GM12878 (cell line): ENCODE measurements around the gene SYT12. TPM values are rescaled to one million over a fixed set of nuclear protein-coding genes. Genes with fewer than 3 reads are reported as not detected.

Source experiments
- ATAC-seq: fragments of 200-7000 bp; cut with Tn5 transposase; 3 replicates; pipeline ENCODE4 v1.9.1; 2020; ENCODE audit warnings: mild to moderate bottlenecking, moderate library complexity
- BruUV-seq: library from RNA; stranded (reverse); fragments of 400-500 nt; replicated peaks from 2 replicates; lab custom pipeline; 2021; lab: Mats Ljungman, UMichigan
- CTCF ChIA-PET: fragments of 300-600 bp; sonication (Branson Sonifier 250); formaldehyde crosslinking; extraction: SDS; loops from one replicate; lab custom pipeline; 2021; ENCODE audit warnings: inconsistent platforms; lab: Yijun Ruan, JAX
- POLR2A ChIA-PET: fragments of 350-600 bp; formaldehyde crosslinking; extraction: SDS; loops from one replicate; lab custom pipeline; 2021; ENCODE audit warnings: inconsistent platforms; lab: Charles Lee
- RAD21 ChIA-PET: fragments of 300-600 bp; sonication (Branson Sonifier 250); formaldehyde crosslinking; loops from one replicate; lab custom pipeline; 2023; ENCODE audit warnings: antibody characterized with exemption; ENCODE audit not compliant: unreplicated experiment; lab: Charles Lee
- SMC1A ChIA-PET: fragments of 300-600 bp; sonication (Branson Sonifier 250); formaldehyde crosslinking; loops from one replicate; lab custom pipeline; 2023; ENCODE audit not compliant: unreplicated experiment, uncharacterized antibody; lab: Charles Lee
- DNase-seq: peaks from one replicate; pipeline ENCODE4 v3.0.0-alpha.2; 2011; ENCODE audit warnings: low read depth, low spot score
- FAIRE-seq: peaks from 3 replicates; lab custom pipeline; 2011; peaks lifted over from hg19 to GRCh38; lab: Jason Lieb, UNC
- H2AFZ ChIP-seq: 2 replicates; pipeline ENCODE4 v1.6.0; 2011; ENCODE audit warnings: low read depth, low read length, control low read depth; ENCODE audit not compliant: control insufficient read depth
- H3K27ac ChIP-seq: 2 replicates; pipeline ENCODE4 v1.5.1; 2011; ENCODE audit warnings: control low read depth; ENCODE audit not compliant: control insufficient read depth, insufficient read depth
- H3K27me3 ChIP-seq, 2 experiments: replicated peaks in 1 of 2; 2 replicates each; pipeline versions ENCODE4 v1.6.0 to v1.6.1; 2011; ENCODE audit warnings: low read length in 1 of 2; ENCODE audit not compliant: control insufficient read depth in 2 of 2, insufficient read depth in 2 of 2
- H3K36me3 ChIP-seq, 2 experiments: 2 replicates each; pipeline ENCODE4 v1.5.1; 2011; ENCODE audit warnings: low read length in 1 of 2; ENCODE audit not compliant: control insufficient read depth in 2 of 2, insufficient read depth in 2 of 2
- H3K4me1 ChIP-seq: 2 replicates; pipeline ENCODE4 v1.6.1; 2011; ENCODE audit warnings: mild to moderate bottlenecking, low read length, moderate library complexity, mixed read lengths; ENCODE audit not compliant: control insufficient read depth, insufficient read depth
- H3K4me2 ChIP-seq: 2 replicates; pipeline ENCODE4 v1.6.0; 2011; ENCODE audit warnings: control low read depth; ENCODE audit not compliant: control insufficient read depth, insufficient read depth
- H3K4me3 ChIP-seq: fragments of 200-600 bp; sonication (generic); 2 replicates; pipeline ENCODE4 v1.5.1; 2016
- H3K79me2 ChIP-seq: 2 replicates; pipeline ENCODE4 v1.6.0; 2011; ENCODE audit warnings: low read length; ENCODE audit not compliant: control insufficient read depth, insufficient read depth
- H3K9ac ChIP-seq: 2 replicates; pipeline ENCODE4 v1.8.0; 2011; ENCODE audit warnings: low read length, control low read depth, mixed read lengths; ENCODE audit not compliant: control insufficient read depth, insufficient read depth
- H3K9me3 ChIP-seq: replicated peaks from 3 replicates; pipeline ENCODE4 v1.5.1; 2011; ENCODE audit warnings: mild to moderate bottlenecking, low read length; ENCODE audit not compliant: control insufficient read depth, insufficient read depth
- H4K20me1 ChIP-seq: 2 replicates; pipeline ENCODE4 v1.6.0; 2011; ENCODE audit not compliant: control insufficient read depth, insufficient read depth
- CHD4 ChIP-seq: fragments of 200-600 bp; sonication (generic); IDR thresholded peaks from 2 replicates; pipeline ENCODE4 v1.6.1; 2016; ENCODE audit warnings: mild to moderate bottlenecking
- CREM ChIP-seq: IDR thresholded peaks from 2 replicates; pipeline ENCODE4 v1.6.1; 2014; ENCODE audit warnings: antibody characterized with exemption, low read depth
- JUND ChIP-seq: IDR thresholded peaks from 2 replicates; pipeline ENCODE4 v1.6.1; 2012; ENCODE audit warnings: low read depth, mild to moderate bottlenecking, low read length, improper control_type of control experiment, moderate library complexity
- KLF5 ChIP-seq: fragments of 450-650 bp; IDR thresholded peaks from 2 replicates; pipeline ENCODE4 v1.6.1; 2014; ENCODE audit warnings: mild to moderate bottlenecking; ENCODE audit not compliant: partially characterized antibody
- MYC ChIP-seq: IDR thresholded peaks from 2 replicates; pipeline ENCODE4 v1.6.1; 2011; ENCODE audit warnings: mild to moderate bottlenecking, low read length, moderate library complexity, inconsistent platforms; ENCODE audit not compliant: insufficient read depth, insufficient replicate concordance, insufficient read length, severe bottlenecking
- NFYA ChIP-seq: IDR thresholded peaks from 2 replicates; pipeline ENCODE4 v1.6.1; 2011; ENCODE audit warnings: low read depth, mild to moderate bottlenecking, low read length, improper control_type of control experiment, borderline replicate concordance
- NFYB ChIP-seq: IDR thresholded peaks from 2 replicates; pipeline ENCODE4 v1.6.1; 2011; ENCODE audit warnings: low read depth, mild to moderate bottlenecking, low read length, improper control_type of control experiment, moderate library complexity; ENCODE audit not compliant: insufficient read depth
- RBBP5 ChIP-seq: fragments of 200-600 bp; sonication (generic); conservative IDR thresholded peaks from 2 replicates; pipeline ENCODE4 v1.6.1; 2016
- RELA ChIP-seq: fragments of 450-650 bp; IDR thresholded peaks from 2 replicates; pipeline ENCODE4 v1.8.0; 2014; ENCODE audit warnings: borderline replicate concordance; ENCODE audit not compliant: partially characterized antibody
- RUNX3 ChIP-seq: IDR thresholded peaks from 2 replicates; pipeline ENCODE4 v1.6.1; 2012; ENCODE audit warnings: low read length, inconsistent platforms
- SUZ12 ChIP-seq: fragments of 200-600 bp; sonication (generic); IDR thresholded peaks from one replicate; pipeline ENCODE4 v1.6.1; 2018; ENCODE audit warnings: antibody characterized with exemption, mild to moderate bottlenecking; ENCODE audit not compliant: unreplicated experiment
- TCF12 ChIP-seq: IDR thresholded peaks from 2 replicates; pipeline ENCODE4 v1.6.1; 2011; ENCODE audit warnings: low read depth, mild to moderate bottlenecking, low read length
- ZBED1 ChIP-seq: IDR thresholded peaks from 2 replicates; pipeline ENCODE4 v1.6.1; 2016; ENCODE audit warnings: borderline replicate concordance
- ZSCAN29 ChIP-seq: fragments of 450-650 bp; IDR thresholded peaks from 2 replicates; pipeline ENCODE4 v1.6.1; 2017; ENCODE audit warnings: mild to moderate bottlenecking, moderate library complexity
- WGBS: methylation state at CpG from one replicate; pipeline ENCODE4 v1.1.6; 2016; ENCODE audit warnings: low lambda C conversion rate; ENCODE audit not compliant: insufficient replicate concordance, insufficient coverage; ENCODE audit errors: missing lambda C conversion rate; 5-methylcytosine and 5-hydroxymethylcytosine counted together
- in situ Hi-C: fragments of 300-500 bp; cut with MboI; formaldehyde crosslinking; loops from 9 replicates; pipeline ENCODE4 v1.14.3; 2018; ENCODE audit warnings: mixed read lengths
- intact Hi-C: fragments of 100-400 bp; cut with micrococcal nuclease; formaldehyde crosslinking; loops from one replicate; pipeline ENCODE4 v1.14.2; 2022; ENCODE audit not compliant: unreplicated experiment
- polyA plus RNA-seq, 11 experiments: library from polyadenylated mRNA; depleted of rRNA in 4 of 11; unstranded in 6 of 11; stranded (reverse) in 5 of 11; fragments of >200 nt; fragmentation: Nextera tagmentation in 4 of 11; fragmentation: Illumina TruSeq in 1 of 11; extraction: Ambion mirVana in 4 of 11; extraction: Trizol in 1 of 11; gene quantifications; 1 replicate in 1 of 11; 2 replicates in 10 of 11; pipeline versions ENCODE4 v1.2.1 to v1.2.3, GENCODE V29; 2011 to 2016; ENCODE audit warnings: inconsistent platforms in 2 of 11, missing spikeins in 2 of 11, low read depth in 1 of 11
- total RNA-seq, 4 experiments: library from RNA; depleted of rRNA in 3 of 4; stranded (reverse); fragments of >200 nt in 3 of 4; fragmentation: Illumina TruSeq in 1 of 4; extraction: Trizol in 1 of 4; gene quantifications; 2 replicates each; pipeline versions ENCODE4 v1.2.1 to v1.2.3, GENCODE V29; 2013 to 2021
- TF ChIP-seq, protein P1 (sequence below): fragments of 450-650 bp; IDR thresholded peaks from 2 replicates; pipeline ENCODE4 v1.6.1; 2017; ENCODE audit warnings: mild to moderate bottlenecking, low read depth, inconsistent platforms; ENCODE audit not compliant: poor library complexity, severe bottlenecking
- TF ChIP-seq, protein P2 (sequence below): IDR thresholded peaks from 2 replicates; pipeline ENCODE4 v1.6.1; 2012; ENCODE audit warnings: low read length, inconsistent platforms
- TF ChIP-seq, protein P3 (sequence below): fragments of 450-650 bp; IDR thresholded peaks from 2 replicates; pipeline ENCODE4 v1.6.1; 2016; ENCODE audit warnings: mild to moderate bottlenecking
- TF ChIP-seq, protein P4 (sequence below): IDR thresholded peaks from 2 replicates; pipeline ENCODE4 v1.6.1; 2011; ENCODE audit warnings: borderline replicate concordance, low read depth, mild to moderate bottlenecking, moderate library complexity, mixed read lengths, low read length; ENCODE audit not compliant: insufficient read depth; ENCODE audit errors: extremely low read length

Gene SYT12
- total and polyA plus RNA-seq, 10 of the 15 experiments (the other 5 are each of a cell fraction or from before 2014, with no cell fraction given): 0.02 to 2.3 (median 0.84) TPM; not detected in 1

DNA sequence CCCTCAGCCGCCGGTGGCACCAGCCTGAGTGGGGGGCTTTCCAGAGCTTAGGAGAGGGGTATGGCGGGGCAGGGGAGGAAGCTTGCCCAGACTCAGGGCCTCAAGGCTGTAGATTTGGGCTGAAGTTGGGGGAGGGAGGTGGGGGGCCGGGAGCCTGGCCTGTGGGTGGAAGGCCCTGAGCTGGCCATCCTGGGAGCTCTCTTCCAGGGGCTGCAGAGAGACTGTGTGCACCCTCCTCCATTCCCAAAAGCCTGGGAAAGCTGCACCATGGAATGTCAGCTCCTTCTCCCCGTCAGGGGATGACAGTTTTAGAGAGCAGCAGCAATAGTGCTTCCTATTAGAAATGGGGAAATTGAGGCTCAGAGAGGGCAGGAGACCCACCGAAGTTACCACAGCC, 1.0 kb downstream of the SYT12 start:
- Histone ChIP-seq H3K4me3 (no peak overlapping the region), H3K27me3 (peaks cover 0 to 8% of the 10 kb centered on the region in 2 experiments; a peak in 3 of 4 replicates), H3K9me3 (no peaks in the 10 kb centered on the region; the same call in 2 of the 3 replicates), H3K27ac (no peak overlapping the region), H3K4me2 (peak overlapping the region; percentile 17; the same call in 1 of the 2 replicates), H3K9ac (no peak overlapping the region), H3K36me3 (no peaks in the 10 kb centered on the region), H2AFZ (no peak overlapping the region), H3K79me2 (no peaks in the 10 kb centered on the region), H3K4me1 (peaks cover 39% of the 10 kb centered on the region), H4K20me1 (no peaks in the 10 kb centered on the region)
- no peak for TF ChIP-seq SUZ12
- TF ChIP-seq CREM: no peak
- TF ChIP-seq ZBED1: no peak
- TF ChIP-seq, protein P1, sequence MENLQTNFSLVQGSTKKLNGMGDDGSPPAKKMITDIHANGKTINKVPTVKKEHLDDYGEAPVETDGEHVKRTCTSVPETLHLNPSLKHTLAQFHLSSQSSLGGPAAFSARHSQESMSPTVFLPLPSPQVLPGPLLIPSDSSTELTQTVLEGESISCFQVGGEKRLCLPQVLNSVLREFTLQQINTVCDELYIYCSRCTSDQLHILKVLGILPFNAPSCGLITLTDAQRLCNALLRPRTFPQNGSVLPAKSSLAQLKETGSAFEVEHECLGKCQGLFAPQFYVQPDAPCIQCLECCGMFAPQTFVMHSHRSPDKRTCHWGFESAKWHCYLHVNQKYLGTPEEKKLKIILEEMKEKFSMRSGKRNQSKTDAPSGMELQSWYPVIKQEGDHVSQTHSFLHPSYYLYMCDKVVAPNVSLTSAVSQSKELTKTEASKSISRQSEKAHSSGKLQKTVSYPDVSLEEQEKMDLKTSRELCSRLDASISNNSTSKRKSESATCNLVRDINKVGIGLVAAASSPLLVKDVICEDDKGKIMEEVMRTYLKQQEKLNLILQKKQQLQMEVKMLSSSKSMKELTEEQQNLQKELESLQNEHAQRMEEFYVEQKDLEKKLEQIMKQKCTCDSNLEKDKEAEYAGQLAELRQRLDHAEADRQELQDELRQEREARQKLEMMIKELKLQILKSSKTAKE: no peak
- no peak for TF ChIP-seq JUND
- TF ChIP-seq NFYA: no peak
- TF ChIP-seq, protein P2, sequence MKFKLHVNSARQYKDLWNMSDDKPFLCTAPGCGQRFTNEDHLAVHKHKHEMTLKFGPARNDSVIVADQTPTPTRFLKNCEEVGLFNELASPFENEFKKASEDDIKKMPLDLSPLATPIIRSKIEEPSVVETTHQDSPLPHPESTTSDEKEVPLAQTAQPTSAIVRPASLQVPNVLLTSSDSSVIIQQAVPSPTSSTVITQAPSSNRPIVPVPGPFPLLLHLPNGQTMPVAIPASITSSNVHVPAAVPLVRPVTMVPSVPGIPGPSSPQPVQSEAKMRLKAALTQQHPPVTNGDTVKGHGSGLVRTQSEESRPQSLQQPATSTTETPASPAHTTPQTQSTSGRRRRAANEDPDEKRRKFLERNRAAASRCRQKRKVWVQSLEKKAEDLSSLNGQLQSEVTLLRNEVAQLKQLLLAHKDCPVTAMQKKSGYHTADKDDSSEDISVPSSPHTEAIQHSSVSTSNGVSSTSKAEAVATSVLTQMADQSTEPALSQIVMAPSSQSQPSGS: no peak
- no peak for TF ChIP-seq CHD4
- TF ChIP-seq, protein P3, sequence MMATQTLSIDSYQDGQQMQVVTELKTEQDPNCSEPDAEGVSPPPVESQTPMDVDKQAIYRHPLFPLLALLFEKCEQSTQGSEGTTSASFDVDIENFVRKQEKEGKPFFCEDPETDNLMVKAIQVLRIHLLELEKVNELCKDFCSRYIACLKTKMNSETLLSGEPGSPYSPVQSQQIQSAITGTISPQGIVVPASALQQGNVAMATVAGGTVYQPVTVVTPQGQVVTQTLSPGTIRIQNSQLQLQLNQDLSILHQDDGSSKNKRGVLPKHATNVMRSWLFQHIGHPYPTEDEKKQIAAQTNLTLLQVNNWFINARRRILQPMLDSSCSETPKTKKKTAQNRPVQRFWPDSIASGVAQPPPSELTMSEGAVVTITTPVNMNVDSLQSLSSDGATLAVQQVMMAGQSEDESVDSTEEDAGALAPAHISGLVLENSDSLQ: no peak
- no peak for TF ChIP-seq TCF12
- TF ChIP-seq KLF5: no peak
- no peak for TF ChIP-seq RBBP5
- TF ChIP-seq MYC: no peak
- no peak for TF ChIP-seq ZSCAN29
- TF ChIP-seq, protein P4, sequence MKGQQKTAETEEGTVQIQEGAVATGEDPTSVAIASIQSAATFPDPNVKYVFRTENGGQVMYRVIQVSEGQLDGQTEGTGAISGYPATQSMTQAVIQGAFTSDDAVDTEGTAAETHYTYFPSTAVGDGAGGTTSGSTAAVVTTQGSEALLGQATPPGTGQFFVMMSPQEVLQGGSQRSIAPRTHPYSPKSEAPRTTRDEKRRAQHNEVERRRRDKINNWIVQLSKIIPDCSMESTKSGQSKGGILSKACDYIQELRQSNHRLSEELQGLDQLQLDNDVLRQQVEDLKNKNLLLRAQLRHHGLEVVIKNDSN: no peak
- no peak for TF ChIP-seq NFYB
- TF ChIP-seq RUNX3: no peak
- TF ChIP-seq RELA: no peak
- ChIA-PET CTCF (interaction anchor here (0.5 kb wide), 1 partner anchor 489 kb away, joined by 3 read pairs; no protein-coding TSS in a partner anchor), SMC1A (no interaction called here), RAD21 (interaction anchor here (0.5 kb wide), 1 partner anchor 32 kb away, joined by 4 read pairs; no protein-coding TSS in a partner anchor), POLR2A (no interaction called here)
- BruUV-seq: no TSS peak
- FAIRE-seq: no peak
- no peak for ATAC-seq
- no peak for DNase-seq
- WGBS: 9% methylated on average over 6 of the region's 6 CpGs
- in situ Hi-C loops: no loop called here
- intact Hi-C loops: no loop called here
